MM.1S (cell line): ENCODE data around the gene GOLT1A.

Experiments used
- DNase-seq: peaks from one replicate; pipeline ENCODE4 v3.0.0-alpha.2; 2015
- H2AFZ ChIP-seq: fragments of 300-600 bp; sonication (generic); 2 replicates; pipeline ENCODE4 v1.6.0; 2016; ENCODE audit warnings: antibody characterized with exemption, low read length
- H3F3A ChIP-seq: fragments of 300-600 bp; sonication (generic); 2 replicates; pipeline ENCODE4 v1.6.1; 2016; ENCODE audit warnings: mild to moderate bottlenecking, antibody characterized with exemption, low read length, moderate library complexity, mixed read lengths; ENCODE audit not compliant: insufficient read depth
- H3K27ac ChIP-seq: fragments of 300-600 bp; sonication (generic); 2 replicates; pipeline ENCODE4 v1.5.1; 2016; ENCODE audit warnings: mild to moderate bottlenecking, low read length
- H3K27me3 ChIP-seq: fragments of 300-600 bp; sonication (generic); replicated peaks from 2 replicates; pipeline ENCODE4 v1.6.0; 2016; ENCODE audit warnings: low read length; ENCODE audit not compliant: insufficient read depth
- H3K36me3 ChIP-seq: fragments of 300-600 bp; sonication (generic); replicated peaks from 2 replicates; pipeline ENCODE4 v1.6.1; 2016; ENCODE audit warnings: mild to moderate bottlenecking, low read length, mixed read lengths; ENCODE audit not compliant: insufficient read depth
- H3K4me1 ChIP-seq: fragments of 300-600 bp; sonication (generic); 2 replicates; pipeline ENCODE4 v1.6.1; 2016; ENCODE audit warnings: low read length, mixed read lengths
- H3K4me2 ChIP-seq: fragments of 300-600 bp; sonication (generic); 2 replicates; pipeline ENCODE4 v1.6.0; 2016; ENCODE audit warnings: low read depth, low read length
- H3K4me3 ChIP-seq: fragments of 300-600 bp; sonication (generic); 2 replicates; pipeline ENCODE4 v1.5.1; 2016; ENCODE audit warnings: low read length, mixed read lengths
- H3K79me2 ChIP-seq: fragments of 300-600 bp; sonication (generic); 2 replicates; pipeline ENCODE4 v1.6.1; 2016; ENCODE audit warnings: mixed run types, low read length, mixed read lengths
- H3K9ac ChIP-seq: fragments of 300-600 bp; sonication (generic); 2 replicates; pipeline ENCODE4 v1.6.1; 2016; ENCODE audit warnings: low read length, mixed read lengths
- H3K9me2 ChIP-seq: fragments of 300-600 bp; sonication (generic); replicated peaks from 2 replicates; pipeline ENCODE4 v1.6.1; 2016; ENCODE audit warnings: mild to moderate bottlenecking, low read length, mixed read lengths; ENCODE audit not compliant: insufficient read depth
- H3K9me3 ChIP-seq: fragments of 300-600 bp; sonication (generic); replicated peaks from 2 replicates; pipeline ENCODE4 v1.6.1; 2016; ENCODE audit warnings: mild to moderate bottlenecking, low read length, mixed read lengths; ENCODE audit not compliant: insufficient read depth
- H4K20me1 ChIP-seq: fragments of 300-600 bp; sonication (generic); 2 replicates; pipeline ENCODE4 v1.6.1; 2016; ENCODE audit warnings: mild to moderate bottlenecking, low read length, moderate library complexity, mixed read lengths; ENCODE audit not compliant: insufficient read depth
- CTCF ChIP-seq: fragments of 300-600 bp; sonication (generic); IDR thresholded peaks from 2 replicates; pipeline ENCODE4 v1.5.1; 2016; ENCODE audit warnings: antibody characterized with exemption, low read length, mixed read lengths
- EZH2 ChIP-seq: fragments of 300-600 bp; sonication (generic); optimal IDR thresholded peaks from 2 replicates; pipeline ENCODE3; 2017; ENCODE audit warnings: low read depth, mild to moderate bottlenecking, antibody characterized with exemption, low read length, mixed read lengths
- EZH2phosphoT487 ChIP-seq: fragments of 300-600 bp; sonication (generic); IDR thresholded peaks from 2 replicates; pipeline ENCODE4 v1.6.1; 2018; ENCODE audit warnings: antibody characterized with exemption, low read length

Gene GOLT1A

GRCh38 chr1:204217648-204218000 lies 3.8 kb upstream of the GOLT1A start:
- Histone ChIP-seq H3K9me2 (no peaks in the 10 kb centered on the region), H3K4me3 (no peak overlapping the region), H3K9me3 (no peaks in the 10 kb centered on the region), H4K20me1 (no peaks in the 10 kb centered on the region), H2AFZ (no peak overlapping the region), H3K9ac (no peak overlapping the region), H3F3A (no peaks in the 10 kb centered on the region), H3K36me3 (no peaks in the 10 kb centered on the region), H3K27me3 (no peaks in the 10 kb centered on the region), H3K79me2 (no peaks in the 10 kb centered on the region), H3K27ac (no peak overlapping the region), H3K4me2 (no peak overlapping the region), H3K4me1 (0 out of 2 replicates have a peak, but pooled peaks cover 8% of the 10 kb centered on the region)
- DNase-seq = no peak
- no peak for TF ChIP-seq EZH2
- TF ChIP-seq CTCF = no peak
- TF ChIP-seq EZH2phosphoT487 = no peak

GRCh38 chr1:204216880-204217647 lies 3.3 kb upstream of the GOLT1A start:
- Histone ChIP-seq H3K27ac (no peak overlapping the region), H2AFZ (no peak overlapping the region), H3K9me3 (no peaks in the 10 kb centered on the region), H3K4me3 (no peak overlapping the region), H3K27me3 (no peaks in the 10 kb centered on the region), H4K20me1 (no peaks in the 10 kb centered on the region), H3K9me2 (no peaks in the 10 kb centered on the region), H3K4me2 (no peak overlapping the region), H3K9ac (no peak overlapping the region), H3F3A (no peaks in the 10 kb centered on the region), H3K79me2 (no peaks in the 10 kb centered on the region), H3K36me3 (no peaks in the 10 kb centered on the region), H3K4me1 (0 out of 2 replicates have a peak, but pooled peaks cover 8% of the 10 kb centered on the region)
- TF ChIP-seq EZH2 (no peak), EZH2phosphoT487 (no peak), CTCF (no peak)
- DNase-seq = no peak

DNA sequence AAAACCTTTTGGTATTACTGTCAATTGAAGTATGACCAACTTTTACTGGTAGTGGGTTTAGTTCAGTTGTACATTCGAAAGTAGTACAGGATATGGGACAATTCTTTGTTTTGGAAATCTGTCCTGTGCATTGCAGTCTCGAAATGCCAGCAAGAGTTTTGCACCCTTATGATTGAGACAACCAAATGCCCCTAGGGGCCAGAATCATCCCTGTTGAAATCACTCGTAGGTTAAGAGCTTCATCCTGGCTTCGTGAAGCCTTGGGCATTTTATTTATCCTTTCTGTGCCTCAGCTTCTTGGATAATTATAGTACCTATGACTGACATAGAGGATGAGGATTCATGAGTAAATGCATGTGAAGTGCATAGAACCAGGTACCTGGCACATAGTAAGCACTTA lies 2.4 kb upstream of the GOLT1A start:
- Histone ChIP-seq H3K36me3 (no peaks in the 10 kb centered on the region), H3K4me3 (no peak overlapping the region), H3K9ac (no peak overlapping the region), H3K4me2 (no peak overlapping the region), H3K4me1 (0 out of 2 replicates have a peak, but pooled peaks cover 8% of the 10 kb centered on the region), H3K9me3 (no peaks in the 10 kb centered on the region), H2AFZ (no peak overlapping the region), H3F3A (no peaks in the 10 kb centered on the region), H3K79me2 (no peaks in the 10 kb centered on the region), H4K20me1 (no peaks in the 10 kb centered on the region), H3K27me3 (no peaks in the 10 kb centered on the region), H3K27ac (no peak overlapping the region), H3K9me2 (no peaks in the 10 kb centered on the region)
- DNase-seq = no peak
- TF ChIP-seq EZH2 = no peak
- TF ChIP-seq CTCF = no peak
- no peak for TF ChIP-seq EZH2phosphoT487
